ENCODE results near the gene ADH1A.

DNA sequence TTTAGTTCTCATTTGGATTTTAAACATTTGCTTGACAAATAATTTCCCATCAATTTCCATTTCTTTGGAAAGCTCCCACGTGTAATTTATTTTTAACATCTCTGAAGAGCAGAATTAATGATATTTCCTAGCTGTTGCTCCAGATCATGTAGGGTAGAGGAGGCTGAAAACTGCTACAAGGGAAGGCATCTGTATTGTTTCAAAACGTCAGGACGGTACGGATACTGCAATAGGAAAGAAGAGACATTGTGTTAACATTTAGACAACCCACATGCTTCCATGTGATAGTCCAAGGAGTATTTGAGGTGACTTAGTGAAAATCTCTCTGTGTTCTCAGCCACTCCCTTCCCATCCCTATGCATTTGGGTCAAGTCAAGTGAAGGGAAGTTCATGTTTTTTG lies 45.8 kb upstream of the ADH1A start:
- TF ChIP-seq, protein P1, sequence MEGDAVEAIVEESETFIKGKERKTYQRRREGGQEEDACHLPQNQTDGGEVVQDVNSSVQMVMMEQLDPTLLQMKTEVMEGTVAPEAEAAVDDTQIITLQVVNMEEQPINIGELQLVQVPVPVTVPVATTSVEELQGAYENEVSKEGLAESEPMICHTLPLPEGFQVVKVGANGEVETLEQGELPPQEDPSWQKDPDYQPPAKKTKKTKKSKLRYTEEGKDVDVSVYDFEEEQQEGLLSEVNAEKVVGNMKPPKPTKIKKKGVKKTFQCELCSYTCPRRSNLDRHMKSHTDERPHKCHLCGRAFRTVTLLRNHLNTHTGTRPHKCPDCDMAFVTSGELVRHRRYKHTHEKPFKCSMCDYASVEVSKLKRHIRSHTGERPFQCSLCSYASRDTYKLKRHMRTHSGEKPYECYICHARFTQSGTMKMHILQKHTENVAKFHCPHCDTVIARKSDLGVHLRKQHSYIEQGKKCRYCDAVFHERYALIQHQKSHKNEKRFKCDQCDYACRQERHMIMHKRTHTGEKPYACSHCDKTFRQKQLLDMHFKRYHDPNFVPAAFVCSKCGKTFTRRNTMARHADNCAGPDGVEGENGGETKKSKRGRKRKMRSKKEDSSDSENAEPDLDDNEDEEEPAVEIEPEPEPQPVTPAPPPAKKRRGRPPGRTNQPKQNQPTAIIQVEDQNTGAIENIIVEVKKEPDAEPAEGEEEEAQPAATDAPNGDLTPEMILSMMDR (conservative IDR thresholded peaks at IDR 0.05; ENCODE audit: low read length), result no peak
- no peak for TF ChIP-seq EZH2phosphoT487 (IDR thresholded peaks at IDR 0.05; ENCODE audit: borderline replicate concordance, low read depth, low read length)

All from OCI-LY7 (cell line).